ENCODE measurements around the gene UBE2Q2. TPM values are rescaled to one million over a fixed set of nuclear protein-coding genes. Genes with fewer than 3 reads are reported as not detected.
A peak's percentile ranks its signal among the peaks of the same experiment; 100 is the strongest.
"Not testable (repeated sequence)": the region's sequence is repeated elsewhere in the genome, so short reads cannot be mapped to it uniquely, and the experiment has no call there.

Gene UBE2Q2
- total RNA-seq, result 10 to 100 TPM; 38.2 to 42.6 TPM
- polyA plus RNA-seq, result 10 to 100 TPM; 39.5 to 86.4 TPM
- long read RNA-seq, donor 1, transcript UBE2Q2-201 (13 exons, 3,130 nt), result major isoform, 15 of 35 reads
- long read RNA-seq, donor 1, transcript UBE2Q2-208 (12 exons, 2,969 nt), result minor isoform, 5 of 35 reads
- long read RNA-seq, donor 1, partial matches to known transcripts, result 6 of 35 reads
- long read RNA-seq, donor 1, other reads (novel, unspliced or antisense), result 8 of 35 reads
- long read RNA-seq, donor 2, transcript UBE2Q2-201 (13 exons, 3,130 nt), result major isoform, 24 of 60 reads
- long read RNA-seq, donor 2, transcript UBE2Q2-208 (12 exons, 2,969 nt), result minor isoform, 13 of 60 reads
- long read RNA-seq, donor 2, partial matches to known transcripts, result 6 of 60 reads
- long read RNA-seq, donor 2, other reads (novel, unspliced or antisense), result 17 of 60 reads

DNA sequence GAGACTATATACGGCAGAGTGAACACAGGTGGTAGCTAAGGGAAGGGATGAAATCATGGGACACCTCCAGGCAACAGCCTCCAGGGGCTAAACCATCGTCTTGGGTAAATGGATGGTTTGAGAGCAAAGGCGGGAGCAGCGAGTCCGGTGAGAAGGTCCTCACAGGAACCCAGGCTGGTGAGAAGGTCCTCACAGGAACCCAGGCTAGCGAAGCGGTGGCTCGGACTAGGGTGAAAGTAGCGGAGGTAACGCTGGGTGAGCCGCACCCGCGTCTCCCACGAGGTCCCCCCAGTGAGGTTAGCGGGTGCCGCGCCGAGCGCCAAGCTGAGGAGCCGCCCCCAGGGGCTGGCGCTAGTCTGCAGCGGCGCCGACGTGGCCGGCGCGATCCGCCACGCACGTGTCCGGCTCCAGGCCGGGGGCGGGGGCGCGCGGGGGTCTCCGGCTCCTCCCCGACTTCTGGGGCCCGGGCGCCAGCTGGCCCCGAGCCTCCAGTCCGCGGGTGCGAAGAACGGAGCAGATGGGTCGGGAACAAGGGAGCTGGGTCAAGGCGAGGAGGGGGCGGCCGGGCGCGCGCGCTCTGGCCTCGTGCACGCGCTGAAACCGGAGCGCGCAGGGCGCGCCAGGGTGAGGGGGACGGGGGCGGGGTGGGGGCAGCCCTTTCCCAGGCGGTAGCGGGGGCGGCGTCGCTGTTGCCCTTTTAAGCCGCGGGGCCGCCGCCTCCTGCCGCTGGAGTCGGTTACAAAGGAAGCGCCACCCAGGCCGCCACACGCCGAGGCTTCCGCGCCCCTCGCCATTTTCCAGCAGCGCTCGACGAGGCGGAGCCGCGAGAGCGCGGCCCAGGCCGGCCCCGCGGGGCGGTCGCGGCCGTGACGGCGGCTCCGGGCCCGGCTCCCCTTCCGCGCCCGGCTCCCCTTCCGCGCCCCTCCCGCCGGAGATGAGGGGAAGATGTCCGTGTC, at the start of gene UBE2Q2:
UBE2Q2 (plus strand) TSS at position 726 of the 956 bp plus-strand sequence; CDS start at position 946, 220 bp downstream.
- Histone ChIP-seq H3K36me3 (ENCODE audit: control insufficient read depth in 1 of 2, insufficient read depth in 2 of 2, low read length in 1 of 2) (no peaks in the 10 kb centered on the region), H3K4me1 (ENCODE audit: control insufficient read depth in 1 of 2, insufficient read depth in 2 of 2, low read length in 2 of 2) (peaks cover 0 to 6% of the 10 kb centered on the region in 2 donors), H3K9me3 (ENCODE audit: control insufficient read depth, low read length) (no peaks in the 10 kb centered on the region), H3K27ac (ENCODE audit: low read depth in 1 of 2, low read length in 2 of 2) (peak within 1 kb of the TSS; percentile 28 to 90), H3K27me3 (ENCODE audit: control insufficient read depth in 1 of 2, insufficient read depth in 2 of 2, low read length in 1 of 2) (no peaks in the 10 kb centered on the region), H3K4me3 (ENCODE audit: low read length in 2 of 2) (peak within 1 kb of the TSS; percentile 27 to 90)
- WGBS, 2 donors, result 1% methylated on average over 66 to 109 of the region's 109 CpGs
- peak; percentile 83 to 94 for DNase-seq
- intact Hi-C loops (cut with DNase I), result no loop called here
- peak; percentile 75 for ATAC-seq (ENCODE audit: low FRiP score)

GRCh38 chr15:75796321-75796720, 46.9 kb upstream of the UBE2Q2 start:
- Histone ChIP-seq H3K27ac (ENCODE audit: low read depth in 1 of 2, low read length in 2 of 2) (no peak overlapping the region), H3K4me1 (ENCODE audit: control insufficient read depth in 1 of 2, insufficient read depth in 2 of 2, low read length in 2 of 2) (no peaks in the 10 kb centered on the region), H3K27me3 (ENCODE audit: control insufficient read depth in 1 of 2, insufficient read depth in 2 of 2, low read length in 1 of 2) (no peaks in the 10 kb centered on the region), H3K36me3 (ENCODE audit: control insufficient read depth in 1 of 2, insufficient read depth in 2 of 2, low read length in 1 of 2) (no peaks in the 10 kb centered on the region), H3K9me3 (ENCODE audit: control insufficient read depth, low read length) (no peaks in the 10 kb centered on the region), H3K4me3 (ENCODE audit: low read length in 2 of 2) (no peak overlapping the region)
- DNase-seq (no peak), ATAC-seq (ENCODE audit: low FRiP score) (no peak)
- WGBS, 2 donors, result 90% methylated on average over 2 of the region's 2 CpGs
- intact Hi-C loops (cut with DNase I), result no loop called here

GRCh38 chr15:75797146-75797545, 46.1 kb upstream of the UBE2Q2 start:
- H3K4me1 ChIP-seq (ENCODE audit: control insufficient read depth in 1 of 2, insufficient read depth in 2 of 2, low read length in 2 of 2); DNase-seq; intact Hi-C loops (cut with DNase I); H3K36me3 ChIP-seq (ENCODE audit: control insufficient read depth in 1 of 2, insufficient read depth in 2 of 2, low read length in 1 of 2); H3K9me3 ChIP-seq (ENCODE audit: control insufficient read depth, low read length); ATAC-seq (ENCODE audit: low FRiP score); H3K4me3 ChIP-seq (ENCODE audit: low read length in 2 of 2); H3K27me3 ChIP-seq (ENCODE audit: control insufficient read depth in 1 of 2, insufficient read depth in 2 of 2, low read length in 1 of 2); H3K27ac ChIP-seq (ENCODE audit: low read depth in 1 of 2, low read length in 2 of 2): not testable (repeated sequence)
- WGBS, 2 donors, result 99 to 100% methylated on average over 1 of the region's 1 CpG

DNA sequence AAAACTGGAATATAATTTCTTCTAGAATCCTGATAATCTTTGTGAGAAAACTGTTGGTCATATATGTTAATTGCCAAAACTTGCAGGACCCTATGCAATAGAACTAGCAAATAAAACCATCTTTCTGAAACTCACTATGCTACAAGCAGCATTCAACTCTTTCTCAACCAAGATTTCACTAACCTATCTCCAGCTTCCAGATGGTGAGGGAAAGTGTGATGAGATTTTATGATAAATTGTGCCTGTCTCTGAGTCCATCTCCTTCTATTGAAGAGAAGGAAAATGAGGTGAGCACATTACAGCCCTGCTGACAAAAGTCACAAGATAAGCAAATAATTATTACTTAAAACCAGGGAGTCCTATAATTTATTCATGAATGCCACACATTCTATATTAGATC, 44.1 kb upstream of the UBE2Q2 start:
- no peaks in the 10 kb centered on the region for H3K27me3 ChIP-seq (ENCODE audit: control insufficient read depth in 1 of 2, insufficient read depth in 2 of 2, low read length in 1 of 2)
- intact Hi-C loops (cut with DNase I), result no loop called here
- no peaks in the 10 kb centered on the region for H3K36me3 ChIP-seq (ENCODE audit: control insufficient read depth in 1 of 2, insufficient read depth in 2 of 2, low read length in 1 of 2)
- H3K27ac ChIP-seq (ENCODE audit: low read depth in 1 of 2, low read length in 2 of 2), result no peak overlapping the region
- no peaks in the 10 kb centered on the region for H3K4me1 ChIP-seq (ENCODE audit: control insufficient read depth in 1 of 2, insufficient read depth in 2 of 2, low read length in 2 of 2)
- DNase-seq, result no peak
- no peak overlapping the region for H3K4me3 ChIP-seq (ENCODE audit: low read length in 2 of 2)
- no peak for ATAC-seq (ENCODE audit: low FRiP score)
- no peaks in the 10 kb centered on the region for H3K9me3 ChIP-seq (ENCODE audit: control insufficient read depth, low read length)

- H3K9me3 ChIP-seq (ENCODE audit: control insufficient read depth, low read length); H3K27me3 ChIP-seq (ENCODE audit: control insufficient read depth in 1 of 2, insufficient read depth in 2 of 2, low read length in 1 of 2); ATAC-seq (ENCODE audit: low FRiP score); H3K4me1 ChIP-seq (ENCODE audit: control insufficient read depth in 1 of 2, insufficient read depth in 2 of 2, low read length in 2 of 2); H3K36me3 ChIP-seq (ENCODE audit: control insufficient read depth in 1 of 2, insufficient read depth in 2 of 2, low read length in 1 of 2); H3K27ac ChIP-seq (ENCODE audit: low read depth in 1 of 2, low read length in 2 of 2); DNase-seq; H3K4me3 ChIP-seq (ENCODE audit: low read length in 2 of 2): not testable (repeated sequence)
- intact Hi-C loops (cut with DNase I), result loop anchor here (5.0 kb wide), 2 partner anchors 73 to 118 kb away; no protein-coding TSS in a partner anchor
- WGBS, 2 donors, result 90 to 95% methylated on average over 4 of the region's 4 CpGs
Measured at GRCh38 chr15:75800409-75800808, 42.8 kb upstream of the UBE2Q2 start.

GRCh38 chr15:75801859-75802593, 41.2 kb upstream of the UBE2Q2 start:
- Histone ChIP-seq H3K36me3 (ENCODE audit: control insufficient read depth in 1 of 2, insufficient read depth in 2 of 2, low read length in 1 of 2) (no peaks in the 10 kb centered on the region), H3K9me3 (ENCODE audit: control insufficient read depth, low read length) (no peaks in the 10 kb centered on the region), H3K4me1 (ENCODE audit: control insufficient read depth in 1 of 2, insufficient read depth in 2 of 2, low read length in 2 of 2) (no peaks in the 10 kb centered on the region), H3K4me3 (ENCODE audit: low read length in 2 of 2) (no peak overlapping the region), H3K27ac (ENCODE audit: low read depth in 1 of 2, low read length in 2 of 2) (no peak overlapping the region), H3K27me3 (ENCODE audit: control insufficient read depth in 1 of 2, insufficient read depth in 2 of 2, low read length in 1 of 2) (no peaks in the 10 kb centered on the region)
- WGBS, 2 donors, result 3 to 5% methylated on average over 25 of the region's 25 CpGs
- DNase-seq (peak; percentile 85 to 93), ATAC-seq (ENCODE audit: low FRiP score) (peak; percentile 98)
- intact Hi-C loops (cut with DNase I), result loop anchor here (2.0 to 5.0 kb wide), 3 partner anchors 75 to 120 kb away; no protein-coding TSS in a partner anchor

- H3K27ac ChIP-seq (ENCODE audit: low read depth in 1 of 2, low read length in 2 of 2); H3K4me1 ChIP-seq (ENCODE audit: control insufficient read depth in 1 of 2, insufficient read depth in 2 of 2, low read length in 2 of 2); H3K4me3 ChIP-seq (ENCODE audit: low read length in 2 of 2); ATAC-seq (ENCODE audit: low FRiP score); intact Hi-C loops (cut with DNase I); DNase-seq; H3K36me3 ChIP-seq (ENCODE audit: control insufficient read depth in 1 of 2, insufficient read depth in 2 of 2, low read length in 1 of 2); H3K27me3 ChIP-seq (ENCODE audit: control insufficient read depth in 1 of 2, insufficient read depth in 2 of 2, low read length in 1 of 2); H3K9me3 ChIP-seq (ENCODE audit: control insufficient read depth, low read length): not testable (repeated sequence)
- 41 to 61% methylated on average over 2 of the region's 2 CpGs for WGBS, 2 donors
Measured at GRCh38 chr15:75807486-75807885, 35.8 kb upstream of the UBE2Q2 start.

DNA sequence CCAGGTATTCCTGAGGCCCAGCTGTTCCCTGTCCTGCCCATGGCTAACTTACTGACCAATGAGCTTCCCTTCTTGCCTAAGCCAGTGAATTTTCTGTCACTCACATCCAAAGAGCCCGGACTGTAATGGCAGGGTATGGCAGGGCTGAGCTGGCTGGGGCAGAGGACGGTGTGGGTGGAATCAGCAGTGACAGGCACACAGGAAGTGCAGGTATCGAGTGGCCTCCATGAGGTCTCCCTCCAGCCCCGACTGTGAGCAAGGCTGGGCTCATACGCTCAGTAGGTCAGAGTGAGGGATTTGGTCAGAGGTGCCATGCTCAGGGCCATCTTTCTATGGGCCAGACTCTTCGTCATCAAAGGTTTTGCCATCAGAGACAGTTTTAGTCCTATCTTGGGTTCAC, 35.2 kb upstream of the UBE2Q2 start:
- H3K4me1 ChIP-seq (ENCODE audit: control insufficient read depth in 1 of 2, insufficient read depth in 2 of 2, low read length in 2 of 2); DNase-seq; ATAC-seq (ENCODE audit: low FRiP score); H3K27ac ChIP-seq (ENCODE audit: low read depth in 1 of 2, low read length in 2 of 2); intact Hi-C loops (cut with DNase I); H3K27me3 ChIP-seq (ENCODE audit: control insufficient read depth in 1 of 2, insufficient read depth in 2 of 2, low read length in 1 of 2); H3K9me3 ChIP-seq (ENCODE audit: control insufficient read depth, low read length); H3K36me3 ChIP-seq (ENCODE audit: control insufficient read depth in 1 of 2, insufficient read depth in 2 of 2, low read length in 1 of 2); H3K4me3 ChIP-seq (ENCODE audit: low read length in 2 of 2): not testable (repeated sequence)
- 89 to 92% methylated on average over 6 of the region's 6 CpGs for WGBS, 2 donors

Data from aorta (tissue), 5 donors.